SIG-M5 treated with dmso at 0.1 percent for 504 hours (cell line): Measurements from ENCODE around the gene CXCR4.

Source experiments
- DNase-seq: peaks from one replicate; lab custom pipeline; 2025; ENCODE audit not compliant: unreplicated experiment; lab: John Stamatoyannopoulos, UW

The CXCR4 gene

GRCh38 chr2:136131961-136132824 is 14.2 kb upstream of the CXCR4 start:
- DNase-seq: peak; percentile 91

GRCh38 chr2:136131484-136131960 is 13.6 kb upstream of the CXCR4 start:
- DNase-seq: no peak

GRCh38 chr2:136130511-136130910 is 12.6 kb upstream of the CXCR4 start:
- no peak for DNase-seq

GRCh38 chr2:136130045-136130444 is 12.1 kb upstream of the CXCR4 start:
- DNase-seq: no peak

- DNase-seq: no peak
Measured at GRCh38 chr2:136129601-136130000, 11.7 kb upstream of the CXCR4 start.

GRCh38 chr2:136128905-136129304 is 11.0 kb upstream of the CXCR4 start:
- no peak for DNase-seq

GRCh38 chr2:136128366-136128765 is 10.4 kb upstream of the CXCR4 start:
- DNase-seq: no peak

- DNase-seq: no peak
Measured at GRCh38 chr2:136127356-136127755, 9.4 kb upstream of the CXCR4 start.

- DNase-seq: no peak
Measured at GRCh38 chr2:136126421-136126926, 8.5 kb upstream of the CXCR4 start.

GRCh38 chr2:136126021-136126420 is 8.1 kb upstream of the CXCR4 start:
- no peak for DNase-seq

GRCh38 chr2:136125236-136125635 is 7.3 kb upstream of the CXCR4 start:
- DNase-seq: no peak

GRCh38 chr2:136124805-136125204 is 6.9 kb upstream of the CXCR4 start:
- DNase-seq: peak; percentile 13

- DNase-seq: peak; percentile 75
Measured at GRCh38 chr2:136122661-136123060, 4.7 kb upstream of the CXCR4 start.

- DNase-seq: no peak
Measured at GRCh38 chr2:136121204-136121910, 3.4 kb upstream of the CXCR4 start.

GRCh38 chr2:136119717-136120675 is 2.0 kb upstream of the CXCR4 start:
- no peak for DNase-seq

- peak; percentile 89 for DNase-seq
Measured at GRCh38 chr2:136118819-136119716, 1.1 kb upstream of the CXCR4 start.

- peak; percentile 40 for DNase-seq
Measured at GRCh38 chr2:136117391-136117841, 533 bp downstream of the CXCR4 start.

GRCh38 chr2:136116813-136117390 is 1.0 kb downstream of the CXCR4 start:
- no peak for DNase-seq

GRCh38 chr2:136116151-136116812 is 1.7 kb downstream of the CXCR4 start:
- DNase-seq: peak; percentile 94
